Testis (tissue), 5 donors: ENCODE data around the gene MGST3. TPM values are rescaled to one million over a fixed set of nuclear protein-coding genes. Genes with fewer than 3 reads are reported as not detected.
"Not testable (repeated sequence)": the region's sequence is repeated elsewhere in the genome, so short reads cannot be mapped to it uniquely, and the experiment has no call there.

Experiments used
- DNase-seq: peaks from one replicate; pipeline ENCODE4 v3.0.0-alpha.2; 2019
- H3K27ac ChIP-seq, 2 donors: fragments of 200-600 bp; sonication (generic); one replicate each; pipeline ENCODE4 v1.5.1; 2019
- H3K27me3 ChIP-seq: fragments of 200-600 bp; sonication (generic); one replicate; pipeline ENCODE4 v1.5.1; 2019
- H3K36me3 ChIP-seq: fragments of 200-600 bp; sonication (generic); one replicate; pipeline ENCODE4 v1.5.1; 2017; ENCODE audit warnings: low read depth; ENCODE audit errors: missing control alignments
- H3K4me1 ChIP-seq: fragments of 200-600 bp; sonication (generic); one replicate; pipeline ENCODE4 v1.5.1; 2019
- H3K4me3 ChIP-seq, 2 donors: fragments of 200-600 bp; sonication (generic); one replicate each; pipeline ENCODE4 v1.5.1; 2017 to 2019
- H3K9me3 ChIP-seq: fragments of 200-600 bp; sonication (generic); one replicate; pipeline ENCODE4 v1.5.1; 2017
- POLR2A ChIP-seq: fragments of 450-650 bp; IDR thresholded peaks from one replicate; pipeline ENCODE4 v1.6.1; 2017; ENCODE audit warnings: antibody characterized with exemption, mild to moderate bottlenecking, moderate library complexity
- WGBS, 2 donors: methylation state at CpG; one replicate each; pipeline ENCODE4 v1.1.5; 2018; 5-methylcytosine and 5-hydroxymethylcytosine counted together
- intact Hi-C: fragments of 100-400 bp; cut with DNase I; formaldehyde crosslinking; loops from one replicate; pipeline ENCODE4 v1.15.1; 2023; ENCODE audit warnings: low total_unique reads
- long read RNA-seq, 2 donors: transcript quantifications; one replicate each; lab custom pipeline, GENCODE V29; 2026
- polyA plus RNA-seq: library from polyadenylated mRNA; stranded (reverse); fragments of 350-450 nt; fragmentation: Illumina TruSeq; extraction: RNeasy Lipid Tissue Mini Kit (QIAGEN cat#74804); gene quantifications from one replicate; pipeline ENCODE4 v1.2.3, GENCODE V29; 2014; ENCODE audit warnings: low read depth, low replicate concordance; ENCODE audit not compliant: insufficient read depth
- total RNA-seq, 2 donors: library from RNA; depleted of rRNA; stranded (reverse); fragments of >200 nt; gene quantifications; one replicate each; pipeline ENCODE4 v1.2.3, GENCODE V29; 2016
- TF ChIP-seq, protein P1 (sequence below), 3 experiments: fragments of 450-650 bp in 2 of 3; fragments of 200-600 bp in 1 of 3; sonication (generic) in 1 of 3; IDR thresholded peaks; one replicate each; pipeline ENCODE4 v1.5.1; 2016 to 2019; ENCODE audit warnings: antibody characterized with exemption in 3 of 3, mild to moderate bottlenecking in 2 of 3, moderate library complexity in 1 of 3

The MGST3 gene
- total RNA-seq (100 to 1,000 TPM; 209 to 278 TPM), polyA plus RNA-seq (190 TPM)
- long read RNA-seq, donor 1, transcript MGST3-207 (2 exons, 1,002 nt), result minor isoform, 9 of 448 reads
- long read RNA-seq, donor 1, transcript MGST3-213 (1 exons, 3,101 nt), result minor isoform, 8 of 448 reads
- long read RNA-seq, donor 1, transcript MGST3-211 (2 exons, 772 nt), result minor isoform, 7 of 448 reads
- long read RNA-seq, donor 1, transcript MGST3-205 (6 exons, 1,015 nt), result major isoform, 336 of 448 reads
- long read RNA-seq, donor 1, partial matches to known transcripts, result 62 of 448 reads
- long read RNA-seq, donor 1, other reads (novel, unspliced or antisense), result 23 of 448 reads
- long read RNA-seq, donor 2, transcript MGST3-205 (6 exons, 1,015 nt), result major isoform, 266 of 324 reads
- long read RNA-seq, donor 2, transcript MGST3-211 (2 exons, 772 nt), result minor isoform, 6 of 324 reads
- long read RNA-seq, donor 2, partial matches to known transcripts, result 29 of 324 reads
- long read RNA-seq, donor 2, other reads (novel, unspliced or antisense), result 17 of 324 reads

DNA sequence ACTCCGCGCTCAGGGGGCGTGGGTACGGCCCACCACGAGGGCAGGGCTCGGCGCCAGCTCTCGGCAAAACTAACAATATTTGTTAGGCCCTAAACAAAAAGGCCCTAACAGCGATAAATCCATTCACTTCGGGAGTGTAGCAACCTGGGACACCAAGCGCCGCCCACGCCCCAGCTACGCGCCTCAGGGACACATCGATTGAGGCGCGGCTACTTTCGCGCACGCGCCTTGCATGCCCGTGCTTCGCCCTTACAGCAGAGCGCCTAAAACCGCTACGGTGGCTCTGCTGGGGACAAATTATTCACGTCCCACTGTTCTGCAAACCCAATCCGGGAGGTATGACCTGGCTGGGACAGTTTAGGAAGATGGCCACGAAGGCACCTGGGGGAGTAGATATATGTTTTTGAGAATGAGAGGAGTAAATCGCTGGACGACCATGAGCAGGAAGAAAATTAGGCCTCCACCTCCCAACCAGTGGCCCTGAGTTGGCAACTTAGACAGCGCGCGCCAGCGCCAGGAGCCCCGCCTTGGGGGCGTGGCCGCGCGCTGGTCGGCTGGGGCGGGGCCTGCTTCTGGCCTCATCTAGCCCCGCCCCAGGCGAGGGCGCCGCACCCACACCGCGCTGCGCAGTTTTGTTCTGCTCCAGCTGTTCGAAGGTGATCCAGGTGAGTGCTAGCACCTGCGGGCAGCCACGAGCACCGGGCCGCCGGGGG is at the start of gene MGST3:
Gene MGST3, plus strand, starts transcription at position 606 of the 713 bp plus-strand sequence. CDS start 18,614 bp downstream, outside the sequence.
- Histone ChIP-seq H3K4me1 (peaks cover 37% of the 10 kb centered on the region), H3K36me3 (no peaks in the 10 kb centered on the region), H3K27ac (peak within 1 kb of the TSS; percentile 84 to 91), H3K9me3 (no peaks in the 10 kb centered on the region), H3K27me3 (no peaks in the 10 kb centered on the region), H3K4me3 (peak within 1 kb of the TSS; percentile 74 to 79)
- DNase-seq, result peak; percentile 97
- intact Hi-C loops, result loop anchor here (10.0 kb wide), 1 partner anchor 134 kb away; the partner anchor contains the start of gene TMCO1
- TF ChIP-seq, protein P1, sequence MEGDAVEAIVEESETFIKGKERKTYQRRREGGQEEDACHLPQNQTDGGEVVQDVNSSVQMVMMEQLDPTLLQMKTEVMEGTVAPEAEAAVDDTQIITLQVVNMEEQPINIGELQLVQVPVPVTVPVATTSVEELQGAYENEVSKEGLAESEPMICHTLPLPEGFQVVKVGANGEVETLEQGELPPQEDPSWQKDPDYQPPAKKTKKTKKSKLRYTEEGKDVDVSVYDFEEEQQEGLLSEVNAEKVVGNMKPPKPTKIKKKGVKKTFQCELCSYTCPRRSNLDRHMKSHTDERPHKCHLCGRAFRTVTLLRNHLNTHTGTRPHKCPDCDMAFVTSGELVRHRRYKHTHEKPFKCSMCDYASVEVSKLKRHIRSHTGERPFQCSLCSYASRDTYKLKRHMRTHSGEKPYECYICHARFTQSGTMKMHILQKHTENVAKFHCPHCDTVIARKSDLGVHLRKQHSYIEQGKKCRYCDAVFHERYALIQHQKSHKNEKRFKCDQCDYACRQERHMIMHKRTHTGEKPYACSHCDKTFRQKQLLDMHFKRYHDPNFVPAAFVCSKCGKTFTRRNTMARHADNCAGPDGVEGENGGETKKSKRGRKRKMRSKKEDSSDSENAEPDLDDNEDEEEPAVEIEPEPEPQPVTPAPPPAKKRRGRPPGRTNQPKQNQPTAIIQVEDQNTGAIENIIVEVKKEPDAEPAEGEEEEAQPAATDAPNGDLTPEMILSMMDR (IDR thresholded peaks at IDR 0.05), result peak in 2 of 3 experiments; percentile 14 to 16
- TF ChIP-seq POLR2A, result peak; percentile 21
- 0% methylated on average over 26 to 56 of the region's 56 CpGs for WGBS, 2 donors

DNA sequence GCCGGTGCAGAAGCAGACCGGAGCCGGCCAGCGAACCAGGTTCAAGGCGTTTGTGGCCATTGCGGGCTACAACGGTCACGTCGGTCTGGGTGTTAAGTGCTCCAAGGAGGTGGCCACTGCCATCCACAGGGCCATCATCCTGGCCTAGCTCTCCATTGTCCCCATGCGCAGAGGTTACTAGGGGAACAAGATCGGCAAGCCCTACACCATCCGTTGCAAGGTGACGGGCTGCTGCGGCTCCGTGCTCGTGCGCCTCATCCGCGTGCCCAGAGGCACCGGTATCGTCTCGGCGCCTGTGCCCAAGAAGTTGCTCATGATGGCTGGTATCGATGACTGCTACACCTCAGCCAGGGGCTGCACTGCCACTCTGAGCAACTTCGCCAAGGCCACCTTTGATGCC is 49.1 kb upstream of the MGST3 start:
- intact Hi-C loops, result no loop called here
- no peak for DNase-seq
- no peaks in the 10 kb centered on the region for H3K27me3 ChIP-seq
- no peaks in the 10 kb centered on the region for H3K4me1 ChIP-seq
- no peaks in the 10 kb centered on the region for H3K9me3 ChIP-seq
- H3K27ac ChIP-seq, result no peak overlapping the region
- no peaks in the 10 kb centered on the region for H3K36me3 ChIP-seq
- WGBS, 2 donors, result 62 to 89% methylated on average over 15 to 25 of the region's 25 CpGs
- peak overlapping the region; percentile 21 to 29 for H3K4me3 ChIP-seq
- TF ChIP-seq, protein P1 (IDR thresholded peaks at IDR 0.05), result no peak
- TF ChIP-seq POLR2A, result no peak

DNA sequence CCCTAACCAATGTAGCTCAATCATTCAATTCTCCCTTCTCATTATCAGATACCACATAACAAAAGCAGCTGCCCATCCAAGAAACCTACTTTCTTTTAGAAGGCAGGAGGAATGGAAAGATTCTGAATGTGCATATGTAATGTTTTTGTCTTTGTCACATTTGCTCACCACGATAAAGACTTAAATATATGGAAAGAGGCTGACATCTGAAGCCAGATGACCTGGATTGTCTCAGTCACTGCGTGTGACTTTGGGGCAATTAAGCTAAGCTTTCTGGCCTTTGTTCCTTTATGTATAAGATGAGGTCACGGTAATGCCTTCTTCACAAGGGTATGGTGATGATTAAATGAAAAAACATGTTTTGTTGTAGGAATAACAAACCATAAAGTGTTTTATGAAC is 44.6 kb upstream of the MGST3 start:
- Histone ChIP-seq H3K27ac (no peak overlapping the region), H3K27me3 (no peaks in the 10 kb centered on the region), H3K4me3 (no peak overlapping the region), H3K4me1 (no peaks in the 10 kb centered on the region), H3K36me3 (no peaks in the 10 kb centered on the region), H3K9me3 (no peaks in the 10 kb centered on the region)
- no peak for TF ChIP-seq POLR2A
- TF ChIP-seq, protein P1 (IDR thresholded peaks at IDR 0.05), result no peak
- WGBS, 2 donors, result 72 to 76% methylated on average over 3 of the region's 3 CpGs
- intact Hi-C loops, result no loop called here
- DNase-seq, result no peak

DNA sequence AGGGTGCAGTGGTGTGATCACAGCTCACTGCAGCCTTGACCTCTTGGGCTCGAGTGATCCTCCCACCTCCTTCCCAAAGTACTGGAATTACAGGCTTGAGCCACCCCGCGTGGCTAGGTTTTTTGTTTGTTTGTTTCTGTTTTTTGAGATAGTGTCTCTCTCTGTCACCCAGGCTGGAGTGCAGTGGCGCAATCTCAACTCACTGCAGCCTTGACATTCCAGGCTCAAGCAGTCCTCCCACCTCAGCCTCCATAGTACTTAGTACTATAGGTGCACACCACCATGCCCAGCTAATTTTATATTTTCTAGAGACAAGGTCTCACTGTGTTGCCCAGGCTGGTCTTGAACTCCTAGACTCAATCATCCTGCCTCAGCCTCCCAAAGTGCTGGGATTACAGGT is 39.6 kb upstream of the MGST3 start:
- not testable (repeated sequence) for H3K36me3 ChIP-seq, H3K27ac ChIP-seq, H3K4me1 ChIP-seq, H3K27me3 ChIP-seq, H3K4me3 ChIP-seq, H3K9me3 ChIP-seq
- 47 to 79% methylated on average over 4 of the region's 4 CpGs for WGBS, 2 donors
- intact Hi-C loops, result loop anchor here (5.0 kb wide), 1 partner anchor 194 kb away; no protein-coding TSS in a partner anchor
- DNase-seq, result peak; percentile 33
